ENCODE results near the gene RFK.
"Not testable (repeated sequence)": the region's sequence is repeated elsewhere in the genome, so short reads cannot be mapped to it uniquely, and the experiment has no call there.

Gene RFK

GRCh38 chr9:76394195-76394959, at the start of gene RFK:
Gene RFK, minus strand, starts transcription at chr9:76394426. Its CDS starts 255 bp downstream, at chr9:76394171.
- peak within 1 kb of the TSS; percentile 88 for H3K4me3 ChIP-seq (replicated peaks; ENCODE audit: low read depth, low read length)
- peak; percentile 95 for DNase-seq (ENCODE audit: low read depth)
- TF ChIP-seq, protein P1, sequence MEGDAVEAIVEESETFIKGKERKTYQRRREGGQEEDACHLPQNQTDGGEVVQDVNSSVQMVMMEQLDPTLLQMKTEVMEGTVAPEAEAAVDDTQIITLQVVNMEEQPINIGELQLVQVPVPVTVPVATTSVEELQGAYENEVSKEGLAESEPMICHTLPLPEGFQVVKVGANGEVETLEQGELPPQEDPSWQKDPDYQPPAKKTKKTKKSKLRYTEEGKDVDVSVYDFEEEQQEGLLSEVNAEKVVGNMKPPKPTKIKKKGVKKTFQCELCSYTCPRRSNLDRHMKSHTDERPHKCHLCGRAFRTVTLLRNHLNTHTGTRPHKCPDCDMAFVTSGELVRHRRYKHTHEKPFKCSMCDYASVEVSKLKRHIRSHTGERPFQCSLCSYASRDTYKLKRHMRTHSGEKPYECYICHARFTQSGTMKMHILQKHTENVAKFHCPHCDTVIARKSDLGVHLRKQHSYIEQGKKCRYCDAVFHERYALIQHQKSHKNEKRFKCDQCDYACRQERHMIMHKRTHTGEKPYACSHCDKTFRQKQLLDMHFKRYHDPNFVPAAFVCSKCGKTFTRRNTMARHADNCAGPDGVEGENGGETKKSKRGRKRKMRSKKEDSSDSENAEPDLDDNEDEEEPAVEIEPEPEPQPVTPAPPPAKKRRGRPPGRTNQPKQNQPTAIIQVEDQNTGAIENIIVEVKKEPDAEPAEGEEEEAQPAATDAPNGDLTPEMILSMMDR (IDR thresholded peaks at IDR 0.05; ENCODE audit: low read length, missing control alignments): peak; percentile 25

- TF ChIP-seq, protein P1 (IDR thresholded peaks at IDR 0.05; ENCODE audit: low read length, missing control alignments): no peak
- DNase-seq (ENCODE audit: low read depth): no peak
- no peak overlapping the region for H3K4me3 ChIP-seq (replicated peaks; ENCODE audit: low read depth, low read length)
Observed at GRCh38 chr9:76443887-76444286, 49.7 kb upstream of the RFK start.

DNA sequence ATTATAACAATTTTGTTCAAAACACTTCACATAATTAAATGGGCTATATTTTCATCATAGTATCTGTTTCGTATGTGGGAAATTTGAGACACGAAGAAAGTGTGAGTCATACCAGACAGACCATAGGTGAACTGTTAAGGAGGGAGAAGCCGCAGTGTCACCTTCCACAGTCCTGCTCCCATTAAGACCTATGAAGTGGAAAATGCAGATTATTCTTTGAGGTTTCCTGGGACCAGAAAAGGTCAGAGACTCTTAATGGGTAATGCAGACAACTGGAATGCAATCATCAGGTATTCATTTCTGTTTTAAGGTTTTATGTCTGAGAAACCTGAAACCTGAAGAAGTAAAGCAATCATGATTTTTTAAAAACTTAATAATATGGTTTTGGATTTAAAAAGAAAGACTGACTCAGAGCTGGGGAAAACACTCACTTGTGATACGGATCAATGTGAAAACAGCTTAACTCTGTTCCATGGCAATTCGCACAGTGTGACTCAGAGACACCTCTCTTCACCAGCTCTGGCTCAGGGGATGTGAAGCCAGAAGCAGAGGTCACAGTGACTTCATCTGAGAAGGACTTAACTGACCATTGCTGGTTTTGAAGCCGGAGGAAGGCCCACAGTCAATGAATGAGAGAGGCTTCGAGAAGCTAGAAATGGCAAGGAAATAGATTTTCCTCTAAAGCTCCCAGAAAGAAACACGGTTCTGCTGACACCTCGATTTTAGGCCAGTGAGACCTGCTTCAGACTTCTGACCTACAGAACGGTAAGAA, 47.5 kb upstream of the RFK start:
- H3K4me3 ChIP-seq (replicated peaks; ENCODE audit: low read depth, low read length): no peak overlapping the region
- TF ChIP-seq, protein P1 (IDR thresholded peaks at IDR 0.05; ENCODE audit: low read length, missing control alignments): no peak
- DNase-seq (ENCODE audit: low read depth): peak; percentile 38

DNA sequence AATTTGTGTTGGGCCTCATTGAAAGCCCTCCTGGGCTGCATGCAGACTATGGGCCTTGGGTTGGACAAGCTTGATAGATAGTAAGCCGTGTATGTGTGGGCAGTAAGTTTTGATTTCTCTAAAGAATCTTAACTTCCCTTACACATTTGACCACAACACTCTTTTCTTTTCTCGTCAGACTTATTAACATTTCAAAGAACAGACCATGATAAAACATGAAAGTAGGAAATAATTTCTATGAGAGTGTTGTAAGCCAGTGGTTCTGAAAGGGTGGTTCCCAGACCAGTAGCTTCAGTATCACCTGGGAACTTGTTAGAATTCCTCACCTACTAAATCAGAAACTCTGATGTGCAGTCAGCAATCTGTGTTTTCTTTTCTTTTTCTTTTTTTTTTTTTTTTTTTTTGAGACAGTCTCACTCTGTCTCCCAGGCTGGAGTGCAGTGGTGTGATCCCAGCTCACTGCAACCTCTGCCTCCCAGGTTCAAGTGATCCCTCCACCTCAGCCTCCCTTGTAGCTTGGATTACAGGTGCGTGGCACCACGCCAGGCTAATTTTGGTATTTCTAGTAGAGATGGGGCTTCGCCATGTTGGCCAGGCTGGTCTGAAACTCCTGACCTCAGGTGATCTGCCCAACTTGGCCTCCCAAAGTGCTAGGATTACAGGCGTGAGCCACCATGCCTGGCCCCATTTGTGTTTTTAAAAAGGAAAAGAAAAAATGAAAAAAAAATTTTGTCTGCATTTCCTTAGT, 44.8 kb upstream of the RFK start:
- DNase-seq (ENCODE audit: low read depth): no peak
- H3K4me3 ChIP-seq (replicated peaks; ENCODE audit: low read depth, low read length): no peak overlapping the region
- TF ChIP-seq, protein P1 (IDR thresholded peaks at IDR 0.05; ENCODE audit: low read length, missing control alignments): no peak

DNA sequence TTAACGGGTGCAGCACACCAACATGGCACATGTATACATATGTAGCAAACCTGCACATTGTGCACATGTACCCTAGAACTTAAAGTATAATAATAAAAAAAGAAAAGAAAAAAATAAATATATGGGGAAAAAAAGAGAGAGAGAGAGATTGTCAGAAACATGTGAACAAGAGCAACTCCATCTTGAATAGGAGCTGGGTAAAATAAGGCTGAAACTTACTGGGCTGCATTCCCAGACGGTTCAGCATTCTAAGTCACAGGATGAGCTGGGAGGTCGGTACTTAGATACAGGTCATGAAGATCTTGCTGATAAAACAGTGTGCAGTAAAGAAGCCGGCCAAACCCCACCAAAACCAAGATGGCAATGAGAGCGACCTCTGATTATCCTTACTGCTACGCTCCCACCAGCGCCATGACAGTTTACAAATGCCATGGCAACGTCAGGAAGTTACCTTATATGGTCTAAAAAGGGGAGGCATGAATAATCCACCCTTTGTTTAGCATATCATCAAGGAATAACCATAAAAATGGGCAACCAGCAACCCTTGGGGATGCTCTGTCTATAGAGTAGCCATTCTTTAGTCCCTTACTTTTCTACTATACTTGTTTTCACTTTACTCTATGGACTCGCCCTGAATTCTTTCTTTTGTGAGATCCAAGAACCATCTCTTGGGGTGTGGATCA, 42.9 kb upstream of the RFK start:
- DNase-seq (ENCODE audit: low read depth); H3K4me3 ChIP-seq (replicated peaks; ENCODE audit: low read depth, low read length): not testable (repeated sequence)

DNA sequence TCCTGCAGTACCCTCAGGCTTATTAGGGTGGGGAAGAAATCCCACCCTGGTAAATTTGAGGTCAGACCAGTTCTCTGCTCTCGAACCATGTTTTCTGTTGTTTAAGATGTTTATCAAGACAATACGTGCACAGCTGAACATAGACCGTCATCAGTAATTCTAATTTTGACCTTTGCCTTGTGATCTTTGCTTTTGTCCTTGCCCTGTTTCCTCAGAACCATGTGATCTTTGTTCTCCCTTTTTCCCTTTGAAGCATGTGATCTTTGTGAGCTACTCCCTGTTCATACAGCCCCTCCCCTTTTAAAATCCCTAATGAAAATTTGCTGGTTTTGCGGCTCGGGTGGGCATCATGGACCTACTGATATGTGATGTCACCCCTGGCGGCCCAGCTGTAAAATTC, 40.7 kb upstream of the RFK start:
- DNase-seq (ENCODE audit: low read depth); H3K4me3 ChIP-seq (replicated peaks; ENCODE audit: low read depth, low read length): not testable (repeated sequence)

GRCh38 chr9:76433836-76434235, 39.6 kb upstream of the RFK start:
- TF ChIP-seq, protein P1 (IDR thresholded peaks at IDR 0.05; ENCODE audit: low read length, missing control alignments): no peak
- DNase-seq (ENCODE audit: low read depth): peak; percentile 47
- no peak overlapping the region for H3K4me3 ChIP-seq (replicated peaks; ENCODE audit: low read depth, low read length)

Data from fibroblast of pulmonary artery (primary cell).